HL-60 (cell line): ENCODE results near the gene LATS1.
A peak's percentile ranks its signal among the peaks of the same experiment; 100 is the strongest.

Experiments used
- DNase-seq, 2 experiments: peaks; one replicate each; pipeline ENCODE4 v3.0.0-alpha.2; 2010 to 2020; ENCODE audit warnings: low read depth in 1 of 2, low spot score in 1 of 2
- H3K27ac ChIP-seq: fragments of 250-450 bp; sonication (Bioruptor Pico); replicated peaks from 2 replicates; pipeline ENCODE4 v1.5.1; 2020; ENCODE audit warnings: mild to moderate bottlenecking, moderate library complexity
- H3K27me3 ChIP-seq: fragments of 250-450 bp; sonication (Bioruptor Pico); 2 replicates; pipeline ENCODE4 v1.5.1; 2021; ENCODE audit warnings: mild to moderate bottlenecking, moderate library complexity; ENCODE audit not compliant: insufficient read depth, poor library complexity, severe bottlenecking
- H3K4me3 ChIP-seq: replicated peaks from 2 replicates; pipeline ENCODE4 v1.5.1; 2011; ENCODE audit warnings: mild to moderate bottlenecking, control low read depth, low read length; ENCODE audit not compliant: insufficient read depth
- CTCF ChIP-seq: IDR thresholded peaks from one replicate; pipeline ENCODE4 v1.5.1; 2011; ENCODE audit warnings: low read length, control low read depth, inconsistent platforms; ENCODE audit not compliant: insufficient read depth
- GABPA ChIP-seq: IDR thresholded peaks from 2 replicates; pipeline ENCODE4 v1.6.1; 2012; ENCODE audit warnings: low read depth
- POLR2AphosphoS5 ChIP-seq: IDR thresholded peaks from 2 replicates; pipeline ENCODE4 v1.6.1; 2012; ENCODE audit warnings: low read depth
- REST ChIP-seq: IDR thresholded peaks from 2 replicates; pipeline ENCODE4 v1.6.1; 2012; ENCODE audit warnings: low read depth; ENCODE audit not compliant: insufficient replicate concordance
- SPI1 ChIP-seq: IDR thresholded peaks from 2 replicates; pipeline ENCODE4 v1.6.1; 2012; ENCODE audit warnings: low read depth, mild to moderate bottlenecking, borderline replicate concordance

LATS1 gene

GRCh38 chr6:149636124-149636523 is 81.8 kb downstream of the LATS1 start:
- no peak for TF ChIP-seq GABPA
- TF ChIP-seq CTCF, result no peak
- no peak for TF ChIP-seq POLR2AphosphoS5
- no peak for TF ChIP-seq SPI1
- no peak for TF ChIP-seq REST
- Histone ChIP-seq H3K4me3 (no peak overlapping the region), H3K27ac (no peak overlapping the region), H3K27me3 (no peaks in the 10 kb centered on the region)
- no peak for DNase-seq

- TF ChIP-seq CTCF (no peak), REST (no peak), POLR2AphosphoS5 (no peak), GABPA (no peak), SPI1 (no peak)
- H3K27ac ChIP-seq, result no peak overlapping the region
- no peak overlapping the region for H3K4me3 ChIP-seq
- no peak for DNase-seq
- no peaks in the 10 kb centered on the region for H3K27me3 ChIP-seq
Observed at GRCh38 chr6:149634315-149634714, 83.6 kb downstream of the LATS1 start.

GRCh38 chr6:149628875-149629510 is 88.9 kb downstream of the LATS1 start:
- Histone ChIP-seq H3K27ac (peak overlapping the region; percentile 38), H3K4me3 (no peak overlapping the region), H3K27me3 (no peaks in the 10 kb centered on the region)
- TF ChIP-seq GABPA (no peak), SPI1 (peak; percentile 28)
- DNase-seq, result no peak

GRCh38 chr6:149627672-149628071 is 90.2 kb downstream of the LATS1 start:
- Histone ChIP-seq H3K27me3 (no peaks in the 10 kb centered on the region), H3K27ac (no peak overlapping the region), H3K4me3 (no peak overlapping the region)
- TF ChIP-seq GABPA (no peak), POLR2AphosphoS5 (no peak), REST (no peak), CTCF (no peak), SPI1 (no peak)
- DNase-seq, result no peak
